NT2/D1 (cell line): Measurements from ENCODE around the gene FLRT3.
A peak's percentile ranks its signal among the peaks of the same experiment; 100 is the strongest.

ENCODE experiments used
- DNase-seq: peaks from one replicate; pipeline ENCODE4 v3.0.0-alpha.2; 2011; ENCODE audit warnings: low read depth, low spot score
- H3K27me3 ChIP-seq: 2 replicates; pipeline ENCODE4 v1.6.0; 2011; ENCODE audit warnings: mild to moderate bottlenecking; ENCODE audit not compliant: insufficient read length, insufficient read depth
- H3K36me3 ChIP-seq: 2 replicates; pipeline ENCODE4 v1.6.1; 2011; ENCODE audit warnings: mild to moderate bottlenecking, low read length, mixed read lengths; ENCODE audit not compliant: insufficient read depth, insufficient read length
- H3K4me1 ChIP-seq: 2 replicates; pipeline ENCODE4 v1.5.1; 2011; ENCODE audit not compliant: insufficient read depth, insufficient read length
- H3K4me3 ChIP-seq: 2 replicates; pipeline ENCODE4 v1.5.1; 2011; ENCODE audit warnings: low read depth; ENCODE audit not compliant: insufficient read length
- H3K9ac ChIP-seq: 2 replicates; pipeline ENCODE4 v1.6.0; 2011; ENCODE audit warnings: low read depth; ENCODE audit not compliant: insufficient read length
- H3K9me3 ChIP-seq: 2 replicates; pipeline ENCODE4 v1.5.1; 2011; ENCODE audit warnings: mild to moderate bottlenecking, low read length; ENCODE audit not compliant: insufficient read depth
- SUZ12 ChIP-seq: IDR thresholded peaks from 2 replicates; pipeline ENCODE4 v1.6.1; 2011; ENCODE audit not compliant: insufficient read length, insufficient read depth; ENCODE audit errors: extremely low read depth
- YY1 ChIP-seq: IDR thresholded peaks from 2 replicates; pipeline ENCODE4 v1.6.1; 2011; ENCODE audit not compliant: insufficient read length, insufficient read depth
- ZNF274 ChIP-seq: IDR thresholded peaks from 2 replicates; pipeline ENCODE4 v1.6.1; 2011; ENCODE audit warnings: mild to moderate bottlenecking, low read depth, low read length

FLRT3 gene

GRCh38 chr20:14337400-14338171 is at the start of gene FLRT3:
Gene FLRT3 (minus strand): TSS chr20:14337612. CDS start chr20:14327506, 10,106 bp downstream.
- no peak for TF ChIP-seq ZNF274
- Histone ChIP-seq H3K9me3 (no peaks in the 10 kb centered on the region), H3K36me3 (no peaks in the 10 kb centered on the region), H3K9ac (peak within 1 kb of the TSS; percentile 83), H3K4me1 (no peaks in the 10 kb centered on the region), H3K4me3 (peak within 1 kb of the TSS; percentile 59), H3K27me3 (no peaks in the 10 kb centered on the region)
- peak; percentile 76 for DNase-seq

- TF ChIP-seq YY1 (no peak), SUZ12 (no peak), ZNF274 (no peak)
Measured at GRCh38 chr20:14386726-14387125, 49.3 kb upstream of the FLRT3 start.

GRCh38 chr20:14385176-14385740 is 47.8 kb upstream of the FLRT3 start:
- TF ChIP-seq ZNF274 (no peak), YY1 (no peak), SUZ12 (no peak)
- Histone ChIP-seq H3K36me3 (no peaks in the 10 kb centered on the region), H3K27me3 (no peaks in the 10 kb centered on the region), H3K4me3 (no peak overlapping the region), H3K9me3 (peaks cover 4% of the 10 kb centered on the region; the same call in 1 of the 2 replicates), H3K4me1 (no peaks in the 10 kb centered on the region), H3K9ac (no peak overlapping the region)
- DNase-seq, result no peak

More at GRCh38 chr20:14386726-14387125, 49.3 kb upstream of the FLRT3 start:
- Histone ChIP-seq H3K4me1 (no peaks in the 10 kb centered on the region), H3K36me3 (no peaks in the 10 kb centered on the region), H3K9me3 (peaks cover 4% of the 10 kb centered on the region; the same call in 1 of the 2 replicates), H3K4me3 (no peak overlapping the region), H3K27me3 (no peaks in the 10 kb centered on the region), H3K9ac (no peak overlapping the region)
- no peak for DNase-seq

GRCh38 chr20:14384416-14385175 is 47.2 kb upstream of the FLRT3 start:
- TF ChIP-seq YY1 (no peak), ZNF274 (no peak), SUZ12 (no peak)
- Histone ChIP-seq H3K27me3 (no peaks in the 10 kb centered on the region), H3K4me1 (no peaks in the 10 kb centered on the region), H3K9ac (no peak overlapping the region), H3K9me3 (peaks cover 4% of the 10 kb centered on the region; the same call in 1 of the 2 replicates), H3K36me3 (no peaks in the 10 kb centered on the region), H3K4me3 (no peak overlapping the region)
- DNase-seq, result no peak

- DNase-seq, result no peak
- Histone ChIP-seq H3K9ac (no peak overlapping the region), H3K9me3 (peaks cover 4% of the 10 kb centered on the region; the same call in 1 of the 2 replicates), H3K4me1 (no peaks in the 10 kb centered on the region), H3K27me3 (no peaks in the 10 kb centered on the region), H3K36me3 (no peaks in the 10 kb centered on the region), H3K4me3 (no peak overlapping the region)
- TF ChIP-seq ZNF274, result no peak
- TF ChIP-seq YY1, result no peak
- no peak for TF ChIP-seq SUZ12
Measured at GRCh38 chr20:14383335-14383734, 45.9 kb upstream of the FLRT3 start.

- H3K9me3 ChIP-seq, result no peaks in the 10 kb centered on the region
- H3K9ac ChIP-seq, result no peak overlapping the region
- H3K36me3 ChIP-seq, result no peaks in the 10 kb centered on the region
- H3K27me3 ChIP-seq, result no peaks in the 10 kb centered on the region
- peaks cover 2% of the 10 kb centered on the region for H3K4me1 ChIP-seq
- TF ChIP-seq YY1 (no peak), ZNF274 (no peak), SUZ12 (no peak)
- no peak for DNase-seq
- H3K4me3 ChIP-seq, result no peak overlapping the region
Measured at GRCh38 chr20:14378326-14378725, 40.9 kb upstream of the FLRT3 start.

GRCh38 chr20:14375416-14375985 is 38.1 kb upstream of the FLRT3 start:
- Histone ChIP-seq H3K27me3 (no peaks in the 10 kb centered on the region), H3K4me3 (no peak overlapping the region), H3K4me1 (peaks cover 2% of the 10 kb centered on the region), H3K9ac (no peak overlapping the region), H3K36me3 (no peaks in the 10 kb centered on the region), H3K9me3 (no peaks in the 10 kb centered on the region)
- DNase-seq, result no peak
- TF ChIP-seq SUZ12 (no peak), YY1 (no peak), ZNF274 (no peak)
